HG03039 (cell line): Measurements from ENCODE around the gene DDIT4.
"Not testable (repeated sequence)": the region's sequence is repeated elsewhere in the genome, so short reads cannot be mapped to it uniquely, and the experiment has no call there.

Experiments used
- ATAC-seq: cut with Tn5 transposase; IDR thresholded peaks from one replicate; pipeline ENCODE4 v1.9.1; 2021; ENCODE audit warnings: mild to moderate bottlenecking, moderate library complexity; ENCODE audit not compliant: unreplicated experiment

The DDIT4 gene

DNA sequence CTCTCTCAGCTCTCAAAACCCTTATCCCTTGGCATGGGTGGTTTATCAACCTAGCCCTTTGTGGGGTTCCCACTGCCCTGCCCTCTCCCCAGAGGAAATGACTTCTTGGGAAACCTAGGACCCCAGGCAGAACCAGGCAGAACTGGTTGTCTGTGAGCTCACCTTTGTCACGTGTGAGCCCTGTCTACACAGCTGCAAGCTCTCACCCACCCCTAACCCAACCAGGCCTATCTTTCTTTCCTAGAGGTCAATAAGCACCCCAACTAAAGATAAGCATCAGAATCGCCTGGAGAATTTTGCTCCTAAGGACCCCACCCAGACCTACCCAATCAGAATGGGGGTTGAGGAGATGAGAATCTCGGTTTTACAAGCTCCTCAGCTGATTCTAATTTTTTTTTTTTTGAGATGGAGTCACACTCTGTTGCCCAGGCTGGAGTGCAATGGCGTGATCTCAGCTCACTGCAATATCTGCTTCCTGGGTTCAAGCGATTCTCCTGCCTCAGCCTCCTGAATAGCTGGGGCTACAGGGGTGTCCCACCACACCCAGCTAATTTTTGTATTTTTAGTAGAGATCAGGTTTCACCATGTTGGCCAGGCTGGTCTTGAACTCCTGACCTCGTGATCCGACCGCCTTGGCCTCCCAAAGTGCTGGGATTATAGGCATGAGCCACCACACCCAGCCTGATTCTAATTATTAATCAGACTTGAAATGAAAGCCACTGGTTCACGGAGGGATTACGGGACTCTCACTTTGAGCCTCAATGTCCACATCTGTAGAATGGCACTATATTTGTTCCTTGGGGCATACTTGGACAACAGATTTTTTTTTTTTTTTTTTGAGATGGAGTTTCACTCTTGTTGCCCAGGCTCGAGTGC lies 7.5 kb upstream of the DDIT4 start:
- ATAC-seq, result no peak

DNA sequence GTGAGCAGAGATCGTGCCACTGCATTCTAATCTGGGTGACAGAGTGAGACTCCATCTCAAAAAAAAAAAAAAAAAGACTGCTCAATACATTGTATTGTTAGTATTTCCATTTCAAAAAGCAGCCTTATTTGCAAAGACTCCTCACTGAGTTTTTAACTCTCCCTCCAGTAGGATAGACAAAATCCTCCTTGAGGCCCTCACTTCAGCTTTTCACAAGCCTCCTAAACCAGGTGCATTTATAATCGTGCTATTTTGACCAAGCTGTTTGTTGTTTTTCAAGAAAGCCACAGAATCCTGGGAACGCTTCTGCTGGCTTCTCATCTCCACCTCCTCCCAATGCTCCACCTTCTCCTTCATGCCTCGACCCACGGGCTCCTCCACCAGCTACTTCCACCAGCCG lies 6.3 kb upstream of the DDIT4 start:
- ATAC-seq, result no peak

DNA sequence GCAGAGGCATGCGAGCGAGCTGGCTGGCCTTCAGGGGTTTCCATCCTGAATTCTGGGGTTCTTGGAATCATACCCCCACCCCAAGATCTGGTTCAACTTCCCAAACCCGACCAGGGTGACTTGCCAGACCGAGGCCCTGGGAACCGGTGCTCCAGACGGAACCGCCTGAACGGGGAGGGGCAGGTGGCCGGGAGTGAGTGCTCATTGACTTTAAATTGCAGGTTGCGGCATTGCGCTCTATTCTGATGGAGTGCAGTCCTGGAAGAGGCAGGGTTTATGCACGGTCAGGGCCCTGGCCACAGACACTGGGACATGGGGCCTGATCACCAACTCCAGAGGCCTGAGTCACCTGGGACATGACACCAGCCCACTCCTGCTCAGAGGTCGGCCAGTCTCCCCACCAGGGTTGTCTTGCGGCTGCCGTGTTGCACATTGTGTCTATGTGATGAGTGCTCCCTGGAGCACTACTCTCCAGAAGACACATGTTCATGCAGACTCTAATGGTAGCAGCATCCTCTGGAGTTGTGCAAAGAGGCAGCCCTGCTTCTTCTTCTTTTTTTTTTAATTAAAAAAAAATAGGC lies 5.8 kb upstream of the DDIT4 start:
- ATAC-seq, result no peak

DNA sequence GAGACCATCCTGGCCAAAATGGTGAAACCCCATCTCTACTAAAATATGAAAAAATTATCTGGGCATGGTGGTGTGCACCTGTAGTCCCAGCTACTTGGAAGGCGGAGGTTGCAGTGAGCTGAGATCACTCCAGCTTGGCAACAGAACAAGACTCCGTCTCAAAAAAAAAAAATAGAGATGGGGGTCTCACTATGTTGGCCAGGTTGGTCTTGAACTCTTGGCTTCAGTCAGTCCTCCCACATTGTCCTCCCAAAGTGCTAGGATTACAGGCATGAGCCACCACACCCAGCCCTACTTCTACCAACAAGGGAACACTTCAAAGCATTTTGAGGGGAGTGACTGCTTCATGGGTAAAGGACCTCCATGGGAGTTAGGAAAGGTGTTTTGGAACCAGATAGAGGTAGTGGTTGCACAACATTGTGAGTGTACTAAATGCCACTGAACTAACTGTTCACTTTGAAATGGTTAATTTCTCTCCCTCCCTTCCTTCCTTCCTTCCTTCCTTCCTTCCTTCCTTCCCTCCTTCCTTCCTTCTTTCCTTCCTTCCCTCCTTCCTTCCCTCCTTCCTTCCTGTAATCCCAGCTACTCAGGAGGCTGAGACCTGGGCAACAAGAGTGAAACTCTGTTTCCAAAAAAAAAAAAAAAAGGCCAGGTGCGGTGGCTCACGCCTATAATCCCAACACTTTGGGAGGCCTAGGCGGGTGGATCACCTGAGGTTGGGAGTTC lies 5.1 kb upstream of the DDIT4 start:
- ATAC-seq, result not testable (repeated sequence)

- ATAC-seq, result no peak
These were observed 3.0 kb upstream of the DDIT4 start for GRCh38 chr10:72270607-72271281.

DNA sequence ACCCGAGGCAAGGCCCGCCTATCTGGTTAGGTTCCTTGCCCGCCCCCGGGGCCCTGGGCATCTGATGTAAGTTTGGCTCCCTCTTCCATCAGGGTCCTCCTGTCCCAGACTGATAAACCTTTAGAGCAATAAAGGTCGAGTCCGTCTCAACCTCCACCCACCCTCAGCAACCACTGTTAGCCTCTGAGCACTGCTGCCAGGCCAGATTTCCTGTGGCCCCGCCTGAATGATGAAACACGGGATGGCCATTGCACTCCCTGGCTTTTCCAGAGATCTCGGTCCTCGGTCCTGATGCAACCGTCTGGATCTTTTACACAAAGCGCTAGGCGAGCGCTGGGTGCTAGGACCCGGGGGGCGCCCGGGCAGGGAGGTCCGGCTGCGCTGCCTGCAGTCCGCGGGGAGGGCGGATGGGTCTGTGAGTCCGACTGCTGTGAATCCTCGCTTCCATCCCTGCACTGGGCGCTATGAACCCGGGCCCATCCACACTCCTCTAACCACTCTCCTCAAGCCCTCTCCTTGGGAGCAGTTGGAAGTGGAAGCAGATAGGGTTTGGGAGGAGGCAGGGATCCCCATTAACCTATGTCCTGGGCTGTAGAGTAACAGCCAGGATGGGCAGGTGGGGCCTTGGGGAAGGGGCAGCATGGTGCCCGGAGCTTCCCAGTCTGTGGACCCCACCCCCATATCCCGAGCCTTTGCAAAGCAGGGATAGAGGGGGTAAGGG lies 875 bp upstream of the DDIT4 start:
- no peak for ATAC-seq

DNA sequence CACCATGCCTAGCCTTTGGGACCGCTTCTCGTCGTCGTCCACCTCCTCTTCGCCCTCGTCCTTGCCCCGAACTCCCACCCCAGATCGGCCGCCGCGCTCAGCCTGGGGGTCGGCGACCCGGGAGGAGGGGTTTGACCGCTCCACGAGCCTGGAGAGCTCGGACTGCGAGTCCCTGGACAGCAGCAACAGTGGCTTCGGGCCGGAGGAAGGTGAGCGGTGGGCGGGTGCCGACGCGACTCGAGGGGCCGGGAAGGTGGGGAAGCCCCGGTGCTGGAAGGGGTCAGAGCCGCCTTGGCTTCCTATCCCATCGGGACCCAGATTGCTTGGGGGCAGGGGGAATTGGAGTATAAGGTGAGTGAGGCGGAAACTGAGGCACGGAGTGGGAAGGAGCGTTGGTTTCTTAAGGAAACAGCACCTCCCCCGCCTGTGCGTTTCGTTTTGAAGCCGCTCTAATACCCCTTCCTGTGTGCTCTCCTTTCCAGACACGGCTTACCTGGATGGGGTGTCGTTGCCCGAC lies 547 bp downstream of the DDIT4 start:
- ATAC-seq, result no peak

GRCh38 chr10:72274730-72275350 lies 1.1 kb downstream of the DDIT4 start:
- no peak for ATAC-seq

DNA sequence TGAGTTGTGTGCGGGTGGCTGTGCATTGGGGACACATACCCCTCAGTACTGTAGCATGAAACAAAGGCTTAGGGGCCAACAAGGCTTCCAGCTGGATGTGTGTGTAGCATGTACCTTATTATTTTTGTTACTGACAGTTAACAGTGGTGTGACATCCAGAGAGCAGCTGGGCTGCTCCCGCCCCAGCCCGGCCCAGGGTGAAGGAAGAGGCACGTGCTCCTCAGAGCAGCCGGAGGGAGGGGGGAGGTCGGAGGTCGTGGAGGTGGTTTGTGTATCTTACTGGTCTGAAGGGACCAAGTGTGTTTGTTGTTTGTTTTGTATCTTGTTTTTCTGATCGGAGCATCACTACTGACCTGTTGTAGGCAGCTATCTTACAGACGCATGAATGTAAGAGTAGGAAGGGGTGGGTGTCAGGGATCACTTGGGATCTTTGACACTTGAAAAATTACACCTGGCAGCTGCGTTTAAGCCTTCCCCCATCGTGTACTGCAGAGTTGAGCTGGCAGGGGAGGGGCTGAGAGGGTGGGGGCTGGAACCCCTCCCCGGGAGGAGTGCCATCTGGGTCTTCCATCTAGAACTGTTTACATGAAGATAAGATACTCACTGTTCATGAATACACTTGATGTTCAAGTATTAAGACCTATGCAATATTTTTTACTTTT lies 1.8 kb downstream of the DDIT4 start:
- ATAC-seq, result no peak

DNA sequence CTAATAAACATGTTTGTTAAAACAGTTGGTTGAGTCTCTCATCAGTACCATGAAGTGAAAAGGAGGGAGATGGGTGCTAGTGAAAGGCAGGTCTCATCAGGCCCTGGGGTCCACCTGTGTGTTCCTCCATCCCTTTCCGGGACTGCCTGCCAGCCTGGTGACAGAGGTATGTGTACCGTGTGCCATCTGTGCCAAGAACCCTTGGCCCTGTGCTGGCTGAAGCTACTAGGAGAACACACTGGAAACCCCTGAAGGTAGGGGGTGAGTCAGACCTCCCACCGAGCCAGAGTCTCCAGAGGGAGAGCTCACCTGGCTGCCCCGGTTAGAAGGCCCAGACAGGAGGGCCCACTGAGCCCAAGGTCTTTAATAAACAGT lies 2.3 kb downstream of the DDIT4 start:
- no peak for ATAC-seq

DNA sequence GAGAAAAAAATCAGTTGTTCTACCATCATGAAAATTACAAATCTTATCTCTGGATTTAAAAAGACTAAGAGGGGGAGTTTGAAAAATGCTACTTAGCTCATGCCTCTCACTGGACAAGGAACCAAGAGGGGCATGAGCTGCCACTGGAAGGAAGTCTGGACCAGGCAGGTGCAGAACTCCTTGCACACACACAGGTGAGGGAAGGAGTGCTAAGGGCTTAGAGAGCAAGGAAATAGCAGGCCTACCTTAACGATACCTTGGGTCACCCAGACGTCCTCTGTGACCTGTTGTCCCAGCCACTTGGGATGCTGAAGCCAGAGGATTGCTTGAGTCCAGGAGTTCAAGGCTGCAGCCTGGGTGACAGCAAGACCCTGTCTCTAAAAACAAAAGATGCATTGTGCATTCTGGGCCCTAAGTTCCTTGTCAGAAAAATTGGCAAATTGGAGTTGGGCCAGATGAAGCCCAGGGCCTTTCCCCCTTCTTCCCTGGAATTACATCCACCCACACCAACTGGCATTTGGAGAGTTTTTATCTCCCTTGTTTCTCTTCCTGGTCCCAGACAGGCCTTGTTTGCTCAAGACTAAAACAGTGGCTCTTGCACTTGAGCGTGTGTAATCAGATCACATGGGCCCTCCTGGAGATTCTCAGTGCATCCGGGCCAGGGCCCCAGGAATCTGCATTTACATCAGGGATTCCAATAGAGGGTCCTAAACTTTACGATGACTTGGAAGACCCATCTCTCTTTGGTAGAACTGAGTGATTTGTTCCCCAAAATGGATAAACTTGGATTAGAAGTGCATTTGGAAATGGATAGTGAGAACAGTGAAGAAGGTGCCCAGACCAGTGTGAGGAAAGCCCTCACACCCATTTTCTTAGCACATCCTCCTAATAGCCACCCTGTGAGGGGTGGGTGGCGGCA lies 3.0 kb downstream of the DDIT4 start:
- ATAC-seq, result no peak

DNA sequence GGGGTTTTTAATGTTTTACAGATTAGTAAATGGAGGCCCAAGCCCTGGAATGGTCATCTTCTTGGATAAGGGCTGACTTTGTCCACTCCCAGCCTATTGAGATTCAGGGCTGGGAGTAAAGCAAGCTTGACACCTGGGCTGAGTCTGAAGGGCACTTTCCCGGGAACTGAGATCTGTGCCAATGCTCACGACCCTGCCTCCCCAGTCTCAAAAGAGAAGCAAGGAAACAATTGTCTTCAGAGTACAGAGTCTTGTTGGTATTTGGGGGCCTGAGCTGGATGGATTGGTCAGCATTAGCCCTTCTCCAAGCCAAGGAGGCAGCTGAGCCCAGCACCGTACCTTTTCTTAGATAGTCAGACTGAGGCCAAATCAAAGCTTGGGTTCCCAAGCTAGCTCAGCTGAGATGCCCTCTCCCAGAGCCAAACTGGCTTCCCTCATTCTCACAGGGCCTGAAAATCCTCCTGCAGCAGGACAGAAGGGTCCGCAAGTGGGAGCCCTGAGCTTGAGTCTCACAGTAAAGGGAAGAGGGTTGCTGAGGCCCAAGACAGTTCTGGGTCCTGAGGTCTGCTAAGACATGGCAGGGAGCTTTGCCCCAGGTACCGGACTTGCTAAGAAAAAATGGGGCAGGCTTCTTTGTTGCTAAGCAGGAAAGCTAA lies 3.7 kb downstream of the DDIT4 start:
- ATAC-seq, result no peak

DNA sequence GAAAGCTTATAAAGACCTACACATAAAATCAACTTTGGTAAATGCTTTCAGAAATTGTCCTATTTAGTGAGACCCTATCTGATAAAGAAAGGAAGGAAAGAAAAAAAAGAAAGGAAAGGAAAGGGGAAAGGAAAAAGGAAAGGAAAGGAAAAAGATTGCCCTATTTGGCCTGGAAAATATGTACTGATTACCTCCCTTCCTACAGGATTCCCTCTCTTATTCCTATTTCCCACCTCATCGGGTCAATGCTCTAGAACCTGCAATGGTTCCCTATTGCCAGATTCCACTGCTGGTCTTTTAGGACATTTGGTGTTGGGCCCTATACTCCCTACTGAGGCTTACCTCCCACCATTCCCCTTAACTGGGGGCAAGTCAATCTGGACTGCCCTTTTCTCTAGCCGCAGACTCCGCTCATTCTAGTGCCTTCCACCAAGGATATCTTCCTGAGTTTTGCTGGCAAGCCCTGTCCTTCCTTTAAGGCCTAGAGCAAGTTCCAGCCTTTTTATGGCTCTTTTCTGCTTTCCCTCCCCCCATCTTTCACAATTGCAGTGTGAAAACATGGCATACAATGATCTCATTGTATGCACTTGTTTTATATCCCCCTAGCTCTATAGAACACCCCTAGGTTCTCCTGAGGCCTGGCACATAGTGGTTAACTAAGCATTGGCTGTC lies 4.4 kb downstream of the DDIT4 start:
- ATAC-seq, result no peak

- ATAC-seq, result no peak
These were observed 5.1 kb downstream of the DDIT4 start for GRCh38 chr10:72278668-72279393.

- not testable (repeated sequence) for ATAC-seq
These were observed 5.9 kb downstream of the DDIT4 start for GRCh38 chr10:72279587-72279986.

GRCh38 chr10:72283131-72283530 lies 9.4 kb downstream of the DDIT4 start:
- no peak for ATAC-seq
